HepG2 (cell line): ENCODE measurements around the gene HOXA13. TPM values are rescaled to one million over a fixed set of nuclear protein-coding genes. Genes with fewer than 3 reads are reported as not detected.

Experiments used
- ATAC-seq: fragments of 200-7000 bp; cut with Tn5 transposase; 3 replicates; pipeline ENCODE4 v1.9.1; 2020; ENCODE audit warnings: mild to moderate bottlenecking, moderate library complexity
- BruUV-seq: library from RNA; stranded (reverse); fragments of 400-500 nt; replicated peaks from 2 replicates; lab custom pipeline; 2021; lab: Mats Ljungman, UMichigan
- CTCF ChIA-PET: fragments of 300-600 bp; formaldehyde crosslinking; extraction: SDS; loops from one replicate; lab custom pipeline; 2021; ENCODE audit warnings: low total read pairs, inconsistent platforms, low intra/inter-chr PET ratio; lab: Yijun Ruan, JAX
- POLR2A ChIA-PET: fragments of 350-600 bp; sonication (Branson Sonifier 250); formaldehyde crosslinking; loops from one replicate; lab custom pipeline; 2020; ENCODE audit warnings: antibody characterized with exemption, inconsistent platforms; lab: Yijun Ruan, JAX
- DNase-seq: peaks from one replicate; pipeline ENCODE4 v3.0.0-alpha.2; 2015; ENCODE audit warnings: low spot score
- FAIRE-seq: peaks from 3 replicates; lab custom pipeline; 2011; peaks lifted over from hg19 to GRCh38; lab: Jason Lieb, UNC
- H2AFZ ChIP-seq: one replicate; pipeline ENCODE4 v1.6.1; 2011; ENCODE audit warnings: low read length, inconsistent platforms
- H3K27ac ChIP-seq: fragments of 300-600 bp; 3 replicates; pipeline ENCODE4 v1.8.0; 2011; ENCODE audit warnings: mixed run types, mild to moderate bottlenecking, mixed read lengths, low read length, inconsistent platforms; ENCODE audit not compliant: insufficient read depth; ENCODE audit errors: extremely low read length
- H3K27me3 ChIP-seq, 2 experiments: fragments of 200-600 bp in 1 of 2; 2 replicates in 1 of 2; 3 replicates in 1 of 2; pipeline versions ENCODE4 v1.6.0 to v1.8.0; 2011; ENCODE audit warnings: low read length in 2 of 2, mild to moderate bottlenecking in 2 of 2, moderate library complexity in 2 of 2, inconsistent platforms in 1 of 2; ENCODE audit not compliant: insufficient read depth in 2 of 2, control insufficient read depth in 1 of 2
- H3K36me3 ChIP-seq, 2 experiments: fragments of 200-600 bp in 1 of 2; replicated peaks in 1 of 2; 2 replicates in 1 of 2; 3 replicates in 1 of 2; pipeline versions ENCODE4 v1.5.1 to v1.8.0; 2011; ENCODE audit warnings: low read length in 2 of 2, inconsistent platforms in 1 of 2; ENCODE audit not compliant: insufficient read depth in 2 of 2, control insufficient read depth in 1 of 2
- H3K4me1 ChIP-seq: 2 replicates; pipeline ENCODE4 v1.5.1; 2012; ENCODE audit warnings: low read length, inconsistent platforms; ENCODE audit not compliant: insufficient read depth
- H3K4me2 ChIP-seq: 2 replicates; pipeline ENCODE4 v1.6.0; 2011; ENCODE audit warnings: low read depth, low read length, inconsistent platforms
- H3K4me3 ChIP-seq, 3 experiments: fragments of 200-600 bp in 1 of 3; sonication (generic), shearing (Covaris generic) in 1 of 3; replicated peaks in 1 of 3; 2 replicates each; pipeline ENCODE4 v1.5.1; 2011 to 2016; ENCODE audit warnings: low read length in 3 of 3, inconsistent platforms in 2 of 3, low read depth in 2 of 3, mild to moderate bottlenecking in 2 of 3, control low read depth in 1 of 3, mixed read lengths in 1 of 3; ENCODE audit not compliant: insufficient read depth in 1 of 3
- H3K79me2 ChIP-seq: one replicate; pipeline ENCODE4 v1.6.1; 2011; ENCODE audit warnings: low read length, inconsistent platforms; ENCODE audit not compliant: insufficient read depth
- H3K9ac ChIP-seq: 2 replicates; pipeline ENCODE4 v1.6.0; 2011; ENCODE audit warnings: mild to moderate bottlenecking, low read depth, low read length, inconsistent platforms; ENCODE audit not compliant: insufficient read depth
- H3K9me3 ChIP-seq: 2 replicates; pipeline ENCODE4 v1.5.1; 2012; ENCODE audit warnings: mild to moderate bottlenecking, low read length
- H4K20me1 ChIP-seq: 2 replicates; pipeline ENCODE4 v1.6.0; 2011; ENCODE audit warnings: inconsistent platforms, mild to moderate bottlenecking, low read length, moderate library complexity; ENCODE audit not compliant: insufficient read depth
- EZH2 ChIP-seq: conservative IDR thresholded peaks from 2 replicates; pipeline ENCODE4 v1.6.1; 2012; ENCODE audit warnings: mild to moderate bottlenecking, low read depth, low read length, moderate library complexity
- ZFP90 ChIP-seq: sonication (generic); formaldehyde crosslinking; IDR thresholded peaks from 2 replicates; pipeline ENCODE4 v1.8.0; 2022; ENCODE audit warnings: missing genetic modification reagents, mild to moderate bottlenecking, inconsistent platforms, borderline replicate concordance
- ZIK1 ChIP-seq: sonication (generic); formaldehyde crosslinking; IDR thresholded peaks from 2 replicates; pipeline ENCODE4 v1.5.0; 2020; ENCODE audit warnings: mild to moderate bottlenecking, low read depth, missing genetic modification reagents, borderline replicate concordance
- ZNF773 ChIP-seq: sonication (generic); formaldehyde crosslinking; IDR thresholded peaks from 2 replicates; pipeline ENCODE4 v1.4.0; 2020; ENCODE audit warnings: missing genetic modification reagents, borderline replicate concordance
- WGBS: methylation state at CpG from one replicate; pipeline ENCODE4 v1.1.6; 2017; ENCODE audit warnings: low lambda C conversion rate; 5-methylcytosine and 5-hydroxymethylcytosine counted together
- in situ Hi-C: cut with HindIII; loops from 2 replicates; pipeline ENCODE4 v1.10.0; 2017; ENCODE audit warnings: low pct_unique_long_range_greater_than_20kb; ENCODE audit not compliant: extremely low pct_ligation_motif_present
- intact Hi-C: fragments of 100-400 bp; cut with micrococcal nuclease; formaldehyde crosslinking; loops from one replicate; pipeline ENCODE4 v1.10.0; 2022; ENCODE audit not compliant: unreplicated experiment
- polyA plus RNA-seq, 8 experiments: library from polyadenylated mRNA; depleted of rRNA in 3 of 8; stranded (reverse) in 7 of 8; unstranded in 1 of 8; fragments of >200 nt; fragmentation: Illumina TruSeq in 4 of 8; extraction: Trizol in 4 of 8; gene quantifications; 2 replicates each; pipeline versions ENCODE4 v1.2.1 to v1.2.3, GENCODE V29; 2011 to 2016; ENCODE audit warnings: low read depth in 4 of 8, missing spikeins in 1 of 8, mixed read lengths in 1 of 8; ENCODE audit not compliant: insufficient read depth in 1 of 8
- total RNA-seq, 5 experiments: library from RNA; depleted of rRNA; stranded (reverse); fragments of >200 nt; fragmentation: Illumina TruSeq; extraction: Trizol; gene quantifications; 2 replicates each; pipeline ENCODE4 v1.2.3, GENCODE V29; 2016; ENCODE audit warnings: low read depth in 1 of 5
- TF ChIP-seq, protein P1 (sequence below), 2 experiments: sonication (generic) in 1 of 2; formaldehyde crosslinking in 1 of 2; IDR thresholded peaks; 2 replicates each; pipeline versions ENCODE4 v1.5.1 to v1.6.1; 2011 to 2020; ENCODE audit warnings: borderline replicate concordance in 1 of 2, low read depth in 1 of 2, low read length in 1 of 2, mild to moderate bottlenecking in 1 of 2, missing genetic modification reagents in 1 of 2, moderate library complexity in 1 of 2

HOXA13 gene
- total and polyA plus RNA-seq, 2 of the 13 experiments (the other 11 are each of a cell fraction or from before 2014, with no cell fraction given), result 0.01 to 0.04 TPM

DNA sequence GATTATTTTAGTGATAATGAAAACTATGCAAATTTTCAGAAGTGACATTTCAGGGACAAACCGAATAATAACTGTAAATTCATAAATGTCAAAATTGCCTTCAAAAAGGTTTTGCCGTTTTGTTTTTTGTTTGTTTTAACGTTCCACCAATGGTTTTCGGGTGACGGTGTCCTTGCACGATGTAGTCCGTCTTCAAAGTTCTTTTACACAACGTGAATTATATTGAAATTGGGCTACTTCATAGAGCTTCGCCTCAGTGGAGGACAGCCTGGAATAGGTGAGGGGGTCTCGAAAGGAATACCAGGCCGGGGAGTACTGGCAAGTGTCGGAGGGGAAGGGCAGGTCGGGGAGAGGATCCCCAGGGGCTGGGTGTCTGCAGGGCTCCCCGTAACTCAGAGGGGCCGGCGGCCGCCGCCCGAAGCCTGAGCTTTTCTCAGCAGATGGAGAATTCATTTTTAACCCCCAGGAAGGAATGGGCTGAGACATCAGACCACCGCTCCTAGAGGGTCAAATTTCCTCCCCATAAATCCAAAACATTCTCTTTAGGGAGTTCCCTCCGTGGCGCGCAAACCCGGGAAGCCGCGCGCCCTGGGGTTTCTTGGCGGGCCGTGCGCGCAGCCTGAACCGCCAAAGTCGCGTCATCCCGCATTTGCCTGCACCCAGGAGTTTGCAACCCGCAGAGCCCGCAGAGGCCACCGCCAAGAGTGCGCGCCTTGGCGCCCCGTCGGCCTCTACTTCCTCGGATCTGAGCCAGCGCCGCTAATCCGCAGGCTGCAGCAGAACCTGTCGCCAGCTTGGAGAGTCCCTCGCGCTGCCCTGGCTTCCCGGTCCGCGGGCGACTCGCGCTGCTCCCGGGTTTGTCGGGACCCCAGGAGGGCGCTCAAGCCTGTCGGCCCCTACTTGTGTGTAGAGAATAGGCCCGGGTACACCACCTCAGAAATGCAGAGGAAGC, 25.4 kb upstream of the HOXA13 start:
- FAIRE-seq (no peak), DNase-seq (no peak), ATAC-seq (no peak)
- no peak overlapping the region for H3K4me2 ChIP-seq
- no peaks in the 10 kb centered on the region for H3K4me1 ChIP-seq
- in situ Hi-C loops (no loop called here), intact Hi-C loops (no loop called here)
- H3K36me3 ChIP-seq, result no peaks in the 10 kb centered on the region
- POLR2A ChIA-PET, result no interaction called here
- peaks cover 0 to 13% of the 10 kb centered on the region in 2 experiments; a peak in 2 of 5 replicates for H3K27me3 ChIP-seq
- WGBS, result 57% methylated on average over 39 of the region's 61 CpGs
- no peak overlapping the region for H3K4me3 ChIP-seq
- H3K9ac ChIP-seq, result no peak overlapping the region
- no peaks in the 10 kb centered on the region for H3K9me3 ChIP-seq
- no peaks in the 10 kb centered on the region for H4K20me1 ChIP-seq
- no peak overlapping the region for H3K27ac ChIP-seq
- no peak overlapping the region for H2AFZ ChIP-seq
- TF ChIP-seq ZFP90, result no peak
- TF ChIP-seq ZIK1 (CRISPR knock-in tag), result no peak
- TF ChIP-seq EZH2, result 0 out of 2 replicates have a peak, but pooled peaks have one; percentile 59
- TF ChIP-seq ZNF773 (CRISPR knock-in tag), result no peak
- TF ChIP-seq, protein P1, sequence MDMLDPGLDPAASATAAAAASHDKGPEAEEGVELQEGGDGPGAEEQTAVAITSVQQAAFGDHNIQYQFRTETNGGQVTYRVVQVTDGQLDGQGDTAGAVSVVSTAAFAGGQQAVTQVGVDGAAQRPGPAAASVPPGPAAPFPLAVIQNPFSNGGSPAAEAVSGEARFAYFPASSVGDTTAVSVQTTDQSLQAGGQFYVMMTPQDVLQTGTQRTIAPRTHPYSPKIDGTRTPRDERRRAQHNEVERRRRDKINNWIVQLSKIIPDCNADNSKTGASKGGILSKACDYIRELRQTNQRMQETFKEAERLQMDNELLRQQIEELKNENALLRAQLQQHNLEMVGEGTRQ (IDR thresholded peaks at IDR 0.05; ENCODE audit: low read depth, low read length), result no peak
- TF ChIP-seq, protein P1 (CRISPR knock-in tag; IDR thresholded peaks at IDR 0.05; ENCODE audit: borderline replicate concordance), result no peak
- no peaks in the 10 kb centered on the region for H3K79me2 ChIP-seq
- BruUV-seq, result no TSS peak
- CTCF ChIA-PET, result no interaction called here
